ENCODE results near the gene RAB11FIP3. TPM values are rescaled to one million over a fixed set of nuclear protein-coding genes. Genes with fewer than 3 reads are reported as not detected.

RAB11FIP3 gene
- total and polyA plus RNA-seq, 9 of the 15 experiments (the other 6 are each of a cell fraction or from before 2014, with no cell fraction given): 0.46 to 13.1 (median 4.3) TPM

GRCh38 chr16:414395-415169 lies 10.9 kb upstream of the RAB11FIP3 start (continued):
- no peak for TF ChIP-seq ZNF146 (CRISPR knock-in tag; IDR thresholded peaks at IDR 0.05; ENCODE audit: unreplicated experiment)
- TF ChIP-seq MXI1 (IDR thresholded peaks at IDR 0.05; ENCODE audit: low read depth, low read length): no peak
- TF ChIP-seq TBP (optimal IDR thresholded peaks at IDR 0.05; ENCODE audit: low read depth, low read length): no peak
- TF ChIP-seq ATF4 (CRISPR knock-in tag; IDR thresholded peaks at IDR 0.05): no peak
- no peak for TF ChIP-seq MEF2D (tag; conservative IDR thresholded peaks at IDR 0.05; ENCODE audit: low read depth)
- no peak for TF ChIP-seq ASH1L (IDR thresholded peaks at IDR 0.05; ENCODE audit: borderline replicate concordance, low read depth, partially characterized antibody)
- TF ChIP-seq PTTG1 (tag; IDR thresholded peaks at IDR 0.05; ENCODE audit: low read depth): no peak
- no peak for TF ChIP-seq ZBTB1 (CRISPR knock-in tag; IDR thresholded peaks at IDR 0.05; ENCODE audit: borderline replicate concordance, low read depth)
- peak; percentile 84 for TF ChIP-seq MAFF (IDR thresholded peaks at IDR 0.05; ENCODE audit: low read length)
- TF ChIP-seq ZBTB11 (CRISPR knock-in tag; IDR thresholded peaks at IDR 0.05): no peak
- TF ChIP-seq FOXP4 (CRISPR knock-in tag; IDR thresholded peaks at IDR 0.05; ENCODE audit: borderline replicate concordance): no peak
- TF ChIP-seq HOXB6 (CRISPR knock-in tag; IDR thresholded peaks at IDR 0.05; ENCODE audit: borderline replicate concordance): no peak
- TF ChIP-seq MAFG (tag; conservative IDR thresholded peaks at IDR 0.05): peak; percentile 75
- TF ChIP-seq CHD1 (IDR thresholded peaks at IDR 0.05; ENCODE audit: low read length): no peak
- no peak for TF ChIP-seq ZNF23 (CRISPR knock-in tag; IDR thresholded peaks at IDR 0.05)
- peak; percentile 90 for TF ChIP-seq C11orf30 (IDR thresholded peaks at IDR 0.05; ENCODE audit: low read depth)

Data from K562 (cell line).